CD4-positive, CD25-positive, alpha-beta regulatory T cell (primary cell): Measurements from ENCODE around the gene GPR15. TPM values are rescaled to one million over a fixed set of nuclear protein-coding genes. Genes with fewer than 3 reads are reported as not detected.

ENCODE experiments used
- ATAC-seq, 2 donors: fragments of 150-1000 bp; cut with Tn5 transposase; one replicate each; pipeline ENCODE4 v1.10.0; 2021; ENCODE audit warnings: low read depth in 2 of 2, moderate number of reproducible peaks in 2 of 2, moderate library complexity in 1 of 2
- DNase-seq, 3 donors: peaks; one replicate each; pipeline versions ENCODE4 v3.0.0 to v3.0.0-alpha.2; 2012 to 2022; ENCODE audit warnings: mixed read lengths in 1 of 3
- H3K27ac ChIP-seq: one replicate; pipeline ENCODE4 v1.7.0; 2013; ENCODE audit warnings: mild to moderate bottlenecking, low read length; ENCODE audit not compliant: insufficient read depth, poor library complexity, severe bottlenecking
- H3K27me3 ChIP-seq: one replicate; pipeline ENCODE4 v1.7.0; 2013; ENCODE audit warnings: low read length; ENCODE audit not compliant: control insufficient read depth, insufficient read depth
- H3K36me3 ChIP-seq: one replicate; pipeline ENCODE4 v1.7.0; 2013; ENCODE audit warnings: mild to moderate bottlenecking, low read length, moderate library complexity; ENCODE audit not compliant: control insufficient read depth, insufficient read depth
- H3K4me1 ChIP-seq: 2 replicates; pipeline ENCODE4 v1.7.0; 2013; ENCODE audit warnings: mild to moderate bottlenecking, low read length; ENCODE audit not compliant: insufficient read depth, control insufficient read depth, poor library complexity, severe bottlenecking
- H3K4me3 ChIP-seq: one replicate; pipeline ENCODE4 v1.7.0; 2013; ENCODE audit warnings: low read depth, mild to moderate bottlenecking, low read length, moderate library complexity
- H3K9me3 ChIP-seq, 2 experiments: 1 replicate in 1 of 2; 2 replicates in 1 of 2; pipeline ENCODE4 v1.7.0; 2013; ENCODE audit warnings: low read length in 2 of 2, mild to moderate bottlenecking in 1 of 2, moderate library complexity in 1 of 2; ENCODE audit not compliant: control insufficient read depth in 2 of 2
- H3K27ac Mint-ChIP-seq, 3 donors: one replicate each; pipeline ENCODE4 v1.8.0; 2020 to 2022; ENCODE audit warnings: mild to moderate bottlenecking in 3 of 3, mixed read lengths in 3 of 3, moderate library complexity in 2 of 3
- H3K27me3 Mint-ChIP-seq: one replicate; pipeline ENCODE4 v1.8.0; 2022; ENCODE audit warnings: mild to moderate bottlenecking, mixed read lengths
- H3K36me3 Mint-ChIP-seq: one replicate; pipeline ENCODE4 v1.8.0; 2020; ENCODE audit warnings: mixed read lengths
- H3K4me1 Mint-ChIP-seq, 4 donors: one replicate each; pipeline ENCODE4 v1.8.0; 2020 to 2022; ENCODE audit warnings: mixed read lengths in 4 of 4, mild to moderate bottlenecking in 1 of 4
- H3K4me3 Mint-ChIP-seq, 4 donors: one replicate each; pipeline ENCODE4 v1.8.0; 2020 to 2022; ENCODE audit warnings: mild to moderate bottlenecking in 4 of 4, mixed read lengths in 4 of 4, moderate library complexity in 3 of 4
- H3K9me3 Mint-ChIP-seq, 7 donors: one replicate each; pipeline ENCODE4 v1.8.0; 2020 to 2022; ENCODE audit warnings: mixed read lengths in 7 of 7, mild to moderate bottlenecking in 3 of 7, moderate library complexity in 2 of 7
- polyA plus RNA-seq, 4 donors: library from polyadenylated mRNA; unstranded; fragments of 300-500 nt; fragmentation: Illumina TruSeq; gene quantifications; one replicate each; pipeline ENCODE4 v1.2.3, GENCODE V29; 2021
- total RNA-seq: library from RNA; stranded (reverse); gene quantifications from one replicate; pipeline ENCODE4 v1.2.3, GENCODE V29; 2022

GPR15 gene
- total and polyA plus RNA-seq, 5 donors from 2014 or later: 5.7 to 72.4 (median 9.1) TPM

DNA sequence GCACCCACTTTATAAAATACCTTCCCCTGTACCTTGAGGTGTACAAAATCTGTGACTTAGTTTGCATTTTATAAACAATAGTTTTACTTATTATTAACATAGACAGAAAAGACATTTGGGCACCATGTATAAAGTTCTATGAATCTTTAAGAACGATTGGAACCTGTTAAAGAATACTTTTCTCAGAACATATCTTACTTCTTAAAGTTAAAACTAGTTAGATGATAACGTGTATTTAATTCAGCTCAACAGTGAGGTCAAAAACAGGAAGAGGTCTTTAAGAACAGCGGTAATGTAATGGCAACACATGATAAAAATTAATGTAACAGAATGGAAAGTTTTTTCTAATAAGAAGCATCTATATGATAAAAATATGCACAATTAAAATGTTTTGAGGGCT, 36.6 kb downstream of the GPR15 start:
- Histone ChIP-seq H3K36me3 (no peaks in the 10 kb centered on the region), H3K4me3 (peak overlapping the region; percentile 80), H3K4me1 (peaks cover 63% of the 10 kb centered on the region), H3K27me3 (no peaks in the 10 kb centered on the region), H3K27ac (peak overlapping the region; percentile 94), H3K9me3 (no peaks in the 10 kb centered on the region)
- H3K4me1 Mint-ChIP-seq: peaks cover 43 to 70% (median 60%) of the 10 kb centered on the region in 4 donors
- peak overlapping the region; percentile 13 to 91 (median 56) for H3K4me3 Mint-ChIP-seq
- peaks cover 4% of the 10 kb centered on the region for H3K27me3 Mint-ChIP-seq
- H3K9me3 Mint-ChIP-seq: peaks cover 0 to 3% (median 2%) of the 10 kb centered on the region in 7 donors
- ATAC-seq: peak; percentile 36 to 51
- no peaks in the 10 kb centered on the region for H3K36me3 Mint-ChIP-seq
- peak overlapping the region; percentile 80 to 99 (median 95) for H3K27ac Mint-ChIP-seq
- DNase-seq: peak in 2 of 3 donors; percentile 26 to 67

GRCh38 chr3:98573181-98573728, 41.5 kb downstream of the GPR15 start:
- Mint-ChIP-seq H3K4me3 (peak overlapping the region; percentile 5 to 54 (median 34)), H3K9me3 (peaks cover 0 to 3% (median 2%) of the 10 kb centered on the region in 7 donors), H3K27me3 (no peaks in the 10 kb centered on the region), H3K27ac (peak overlapping the region; percentile 59 to 92 (median 88)), H3K36me3 (peaks cover 19% of the 10 kb centered on the region), H3K4me1 (peaks cover 21 to 38% (median 33%) of the 10 kb centered on the region in 4 donors)
- Histone ChIP-seq H3K9me3 (no peaks in the 10 kb centered on the region), H3K4me3 (peak overlapping the region; percentile 47), H3K4me1 (peaks cover 15% of the 10 kb centered on the region), H3K27me3 (no peaks in the 10 kb centered on the region), H3K27ac (no peak overlapping the region), H3K36me3 (peaks cover 13% of the 10 kb centered on the region)
- DNase-seq (peak in 2 of 3 donors; percentile 49 to 68), ATAC-seq (no peak)

- Histone ChIP-seq H3K4me1 (peaks cover 10% of the 10 kb centered on the region), H3K36me3 (peaks cover 22% of the 10 kb centered on the region), H3K27ac (no peak overlapping the region), H3K9me3 (no peaks in the 10 kb centered on the region), H3K4me3 (peak overlapping the region; percentile 47), H3K27me3 (no peaks in the 10 kb centered on the region)
- Mint-ChIP-seq H3K36me3 (peaks cover 23% of the 10 kb centered on the region), H3K27ac (peak overlapping the region in 2 of 3 donors; percentile 43 to 62), H3K4me1 (peaks cover 16 to 31% (median 25%) of the 10 kb centered on the region in 4 donors), H3K9me3 (peaks cover 0 to 2% (median 0%) of the 10 kb centered on the region in 7 donors), H3K27me3 (no peaks in the 10 kb centered on the region), H3K4me3 (peak overlapping the region in 1 of 4 donors; percentile 29)
- DNase-seq (no peak), ATAC-seq (no peak)
Measured at GRCh38 chr3:98574132-98574531, 42.4 kb downstream of the GPR15 start.

- H3K4me1 ChIP-seq: peaks cover 10% of the 10 kb centered on the region
- H3K36me3 ChIP-seq: peaks cover 45% of the 10 kb centered on the region
- Mint-ChIP-seq H3K4me1 (peaks cover 17 to 32% (median 24%) of the 10 kb centered on the region in 4 donors), H3K27ac (peak overlapping the region; percentile 2 to 48 (median 17)), H3K27me3 (no peaks in the 10 kb centered on the region), H3K36me3 (peaks cover 40% of the 10 kb centered on the region), H3K4me3 (no peak overlapping the region), H3K9me3 (peaks cover 0 to 1% (median 0%) of the 10 kb centered on the region in 7 donors)
- no peak overlapping the region for H3K27ac ChIP-seq
- no peak for DNase-seq
- H3K4me3 ChIP-seq: no peak overlapping the region
- no peaks in the 10 kb centered on the region for H3K27me3 ChIP-seq
- ATAC-seq: no peak
- no peaks in the 10 kb centered on the region for H3K9me3 ChIP-seq
Measured at GRCh38 chr3:98577178-98577895, 45.6 kb downstream of the GPR15 start.

DNA sequence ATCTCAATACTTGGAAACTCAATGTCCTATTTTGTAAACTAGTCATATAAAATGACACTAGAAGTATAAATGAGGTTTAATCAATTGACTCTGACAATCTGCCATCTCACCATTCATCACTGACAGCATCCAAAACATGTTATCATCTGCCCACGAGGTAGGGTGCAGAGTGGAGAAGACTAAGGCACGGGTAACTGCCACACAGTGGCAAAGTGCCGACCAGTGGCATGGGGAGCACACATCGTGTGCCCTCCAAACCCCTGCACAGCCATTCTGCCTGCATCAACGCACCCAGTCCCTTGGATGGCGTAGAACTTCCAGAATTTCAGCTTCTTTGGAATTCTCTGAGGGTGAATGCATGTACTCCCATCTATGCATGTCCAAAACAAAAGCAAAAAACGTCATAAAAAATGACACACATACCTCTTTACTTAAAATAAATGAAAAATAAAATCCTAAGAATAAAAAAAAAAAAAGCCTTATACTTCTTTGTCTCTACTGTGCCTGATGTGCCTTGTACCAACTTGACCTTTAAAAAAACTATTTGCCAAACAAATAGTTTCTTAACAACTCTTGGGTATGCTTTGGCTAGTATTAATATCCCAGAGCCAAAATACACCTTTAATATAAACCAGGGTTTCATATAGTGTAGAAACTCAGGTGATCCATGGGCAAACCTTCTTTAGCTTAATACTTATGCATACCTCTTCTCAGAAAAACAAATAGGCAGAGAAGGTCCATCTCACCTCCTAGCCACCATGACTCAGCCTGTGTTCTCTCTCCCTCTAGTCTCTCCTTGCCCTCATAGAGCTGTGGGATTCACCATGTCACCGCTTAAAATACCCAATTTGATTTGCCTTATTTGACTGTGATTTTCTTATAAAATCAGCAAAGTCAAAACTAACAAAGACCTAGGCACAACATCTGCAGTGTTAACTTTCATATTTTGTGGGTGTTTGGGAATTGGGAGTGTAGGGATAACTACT, 48.9 kb downstream of the GPR15 start:
- no peaks in the 10 kb centered on the region for H3K27me3 Mint-ChIP-seq
- peak overlapping the region in 2 of 3 donors; percentile 38 to 70 for H3K27ac Mint-ChIP-seq
- no peaks in the 10 kb centered on the region for H3K9me3 Mint-ChIP-seq
- ATAC-seq: no peak
- H3K36me3 Mint-ChIP-seq: peaks cover 54% of the 10 kb centered on the region
- Histone ChIP-seq H3K9me3 (no peaks in the 10 kb centered on the region), H3K27ac (no peak overlapping the region), H3K4me3 (no peak overlapping the region), H3K27me3 (no peaks in the 10 kb centered on the region), H3K4me1 (no peaks in the 10 kb centered on the region), H3K36me3 (peaks cover 60% of the 10 kb centered on the region)
- peaks cover 4 to 32% (median 17%) of the 10 kb centered on the region in 4 donors for H3K4me1 Mint-ChIP-seq
- no peak overlapping the region for H3K4me3 Mint-ChIP-seq
- no peak for DNase-seq

GRCh38 chr3:98581474-98581873, 49.7 kb downstream of the GPR15 start:
- Mint-ChIP-seq H3K27ac (peak overlapping the region in 2 of 3 donors; percentile 70 to 78), H3K36me3 (peaks cover 58% of the 10 kb centered on the region), H3K9me3 (no peaks in the 10 kb centered on the region), H3K4me1 (peaks cover 9 to 32% (median 17%) of the 10 kb centered on the region in 4 donors), H3K27me3 (no peaks in the 10 kb centered on the region), H3K4me3 (no peak overlapping the region)
- ATAC-seq (no peak), DNase-seq (no peak)
- H3K27me3 ChIP-seq: no peaks in the 10 kb centered on the region
- peaks cover 65% of the 10 kb centered on the region for H3K36me3 ChIP-seq
- H3K4me3 ChIP-seq: no peak overlapping the region
- no peaks in the 10 kb centered on the region for H3K9me3 ChIP-seq
- H3K27ac ChIP-seq: no peak overlapping the region
- no peaks in the 10 kb centered on the region for H3K4me1 ChIP-seq

DNA sequence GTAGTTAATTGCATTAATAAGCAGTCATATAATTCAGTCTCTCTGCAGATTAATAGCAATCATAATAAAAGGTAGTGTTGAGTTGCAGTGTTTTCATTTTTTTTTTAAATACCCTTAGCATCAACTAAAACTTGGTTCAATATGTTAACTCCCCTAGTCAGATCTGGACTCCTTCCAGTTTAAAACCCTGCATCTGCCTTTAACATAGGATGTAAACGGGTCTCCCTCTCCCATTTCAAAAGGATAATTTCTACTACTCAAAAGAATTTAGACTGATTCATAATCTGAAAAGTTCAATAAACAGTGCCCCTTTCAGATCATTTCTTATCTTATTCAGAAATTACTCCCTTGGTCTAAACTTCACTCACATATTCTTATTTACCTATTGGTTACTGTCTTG, 50.3 kb downstream of the GPR15 start:
- peak overlapping the region; percentile 30 for H3K27ac ChIP-seq
- H3K9me3 ChIP-seq: no peaks in the 10 kb centered on the region
- no peaks in the 10 kb centered on the region for H3K4me1 ChIP-seq
- peak overlapping the region in 1 of 3 donors; percentile 78 for H3K27ac Mint-ChIP-seq
- peaks cover 54% of the 10 kb centered on the region for H3K36me3 Mint-ChIP-seq
- DNase-seq (no peak), ATAC-seq (no peak)
- peak overlapping the region in 1 of 4 donors; percentile 63 for H3K4me3 Mint-ChIP-seq
- peaks cover 10 to 34% (median 14%) of the 10 kb centered on the region in 4 donors for H3K4me1 Mint-ChIP-seq
- H3K27me3 Mint-ChIP-seq: no peaks in the 10 kb centered on the region
- no peaks in the 10 kb centered on the region for H3K27me3 ChIP-seq
- no peak overlapping the region for H3K4me3 ChIP-seq
- H3K36me3 ChIP-seq: peaks cover 66% of the 10 kb centered on the region
- no peaks in the 10 kb centered on the region for H3K9me3 Mint-ChIP-seq
